SU-DHL-6 (cell line): ENCODE measurements around the gene NCOA4.

Experiments
- CTCF ChIP-seq: fragments of 200-600 bp; sonication (generic); IDR thresholded peaks from one replicate; pipeline ENCODE4 v1.5.1; 2017; ENCODE audit warnings: antibody characterized with exemption, mild to moderate bottlenecking, low read length, moderate library complexity; ENCODE audit not compliant: insufficient read depth, poor library complexity, severe bottlenecking
- EZH2phosphoT487 ChIP-seq: fragments of 200-600 bp; sonication (generic), shearing (Covaris generic); conservative IDR thresholded peaks from 2 replicates; pipeline ENCODE4 v1.6.1; 2018; ENCODE audit warnings: mild to moderate bottlenecking, antibody characterized with exemption, low read length, moderate library complexity, mixed read lengths

GRCh38 chr10:46018453-46019176 lies 11.8 kb downstream of the NCOA4 start:
- no peak for TF ChIP-seq CTCF
- no peak for TF ChIP-seq EZH2phosphoT487
